G401 (cell line): ENCODE results near the gene SLC50A1. TPM values are rescaled to one million over a fixed set of nuclear protein-coding genes. Genes with fewer than 3 reads are reported as not detected.

Experiments used
- DNase-seq: peaks from one replicate; pipeline ENCODE4 v3.0.0-alpha.2; 2015; ENCODE audit warnings: low spot score
- in situ Hi-C: cut with HindIII; loops from 2 replicates; pipeline ENCODE4 v1.10.0; 2016; ENCODE audit warnings: low sequenced_read_pairs, mixed read lengths
- total RNA-seq: library from RNA; depleted of rRNA; stranded (reverse); fragments of >200 nt; shearing (Covaris generic); gene quantifications from 2 replicates; pipeline ENCODE4 v1.2.3, GENCODE V29; 2014; rRNA removed

Gene SLC50A1
- total RNA-seq, 1 experiment from 2014 or later: 15.9 TPM

GRCh38 chr1:155177918-155178281, 42.2 kb downstream of the SLC50A1 start:
- in situ Hi-C loops: no loop called here
- no peak for DNase-seq

DNA sequence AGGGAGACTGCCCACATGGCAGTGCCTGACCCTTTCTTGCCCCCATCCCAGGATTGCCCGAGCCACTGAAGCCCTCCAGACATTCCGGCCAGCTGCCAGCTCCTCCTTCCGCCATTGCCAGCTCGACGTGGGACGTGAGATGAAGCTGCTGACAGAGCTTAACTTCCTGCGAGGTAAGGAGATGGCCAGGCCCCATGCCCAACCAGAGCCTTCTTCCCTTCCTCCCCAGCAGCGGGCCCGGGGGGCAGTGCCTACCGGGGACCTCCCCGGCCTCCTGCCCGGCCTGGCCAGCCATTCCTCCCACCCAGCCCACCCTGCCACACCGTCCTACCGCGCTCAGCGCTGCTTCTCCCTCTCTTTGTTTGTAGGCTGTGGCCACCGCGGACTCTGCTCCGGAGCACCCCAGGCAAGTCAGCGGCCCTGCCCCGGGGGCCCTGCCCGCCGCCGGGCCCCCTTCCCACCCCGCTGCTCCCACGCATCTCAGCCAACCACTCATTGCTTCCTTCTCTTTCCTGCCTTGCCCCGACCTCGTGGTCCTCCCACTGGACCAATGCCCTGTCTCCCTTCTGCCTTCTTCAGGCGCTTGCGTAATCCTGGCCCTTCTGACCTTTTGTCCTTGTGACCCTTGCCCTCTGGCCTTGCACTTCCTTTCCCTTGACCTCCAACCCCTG, 42.9 kb downstream of the SLC50A1 start:
- in situ Hi-C loops: no loop called here
- DNase-seq: no peak

GRCh38 chr1:155179112-155180031, 43.7 kb downstream of the SLC50A1 start:
- DNase-seq: no peak
- in situ Hi-C loops: no loop called here

DNA sequence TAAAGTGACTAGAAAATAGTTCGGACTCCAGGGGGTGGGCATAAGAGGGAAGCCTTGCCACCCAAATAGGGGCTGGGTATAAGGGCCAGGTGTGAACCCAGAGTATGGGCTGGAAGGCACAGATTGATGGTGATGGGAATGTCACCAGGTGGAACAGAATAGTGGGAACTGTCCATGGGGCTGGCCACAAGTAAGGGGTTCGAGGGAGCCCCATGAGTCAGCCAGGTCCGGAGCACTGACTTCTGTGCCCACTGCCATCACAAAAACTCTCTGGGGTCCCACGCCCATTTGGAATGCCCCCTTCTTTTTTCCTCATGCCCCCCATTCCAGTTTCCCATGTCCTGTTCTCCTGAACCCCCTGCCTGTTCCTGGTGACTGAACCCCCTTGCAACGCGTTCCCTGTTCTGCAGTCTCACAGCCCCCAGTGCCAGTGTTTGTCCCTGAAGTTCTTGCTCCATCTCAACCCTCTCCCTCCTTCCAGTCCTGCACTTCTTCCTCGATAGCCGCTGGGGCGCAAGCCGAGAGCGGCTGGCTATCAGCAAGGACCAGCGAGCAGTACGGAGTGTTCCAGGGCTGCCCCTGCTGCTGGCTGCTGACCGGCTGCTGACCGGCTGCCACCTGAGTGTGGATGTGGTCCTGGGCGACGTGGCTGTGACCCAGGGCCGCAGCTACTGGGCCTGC, 45.9 kb downstream of the SLC50A1 start:
- no peak for DNase-seq

DNA sequence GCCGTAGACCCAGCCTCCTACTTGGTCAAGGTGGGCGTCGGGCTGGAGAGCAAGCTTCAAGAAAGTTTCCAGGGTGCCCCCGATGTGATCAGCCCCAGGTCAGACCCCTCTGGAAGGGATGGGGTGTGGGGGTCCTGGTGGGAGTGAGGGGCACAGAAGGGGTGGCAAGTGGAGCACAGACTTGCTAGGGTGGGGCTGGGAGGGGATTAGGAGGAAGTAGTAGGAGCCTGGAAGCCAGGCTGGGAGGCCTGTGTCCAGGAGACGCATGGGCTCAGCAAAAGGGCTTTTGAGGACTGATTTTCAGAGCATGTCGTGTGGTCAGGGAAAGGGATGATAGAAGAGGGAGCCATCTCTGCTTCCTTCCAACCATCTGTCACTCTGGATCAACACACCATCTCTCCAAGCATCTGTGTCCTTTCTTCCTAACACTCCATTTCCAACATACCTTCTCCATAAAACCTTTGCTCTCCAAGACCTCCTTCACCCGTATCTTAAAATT, 46.4 kb downstream of the SLC50A1 start:
- in situ Hi-C loops: no loop called here

More for the DNA sequence above, 45.9 kb downstream of the SLC50A1 start:
- in situ Hi-C loops: no loop called here

DNA sequence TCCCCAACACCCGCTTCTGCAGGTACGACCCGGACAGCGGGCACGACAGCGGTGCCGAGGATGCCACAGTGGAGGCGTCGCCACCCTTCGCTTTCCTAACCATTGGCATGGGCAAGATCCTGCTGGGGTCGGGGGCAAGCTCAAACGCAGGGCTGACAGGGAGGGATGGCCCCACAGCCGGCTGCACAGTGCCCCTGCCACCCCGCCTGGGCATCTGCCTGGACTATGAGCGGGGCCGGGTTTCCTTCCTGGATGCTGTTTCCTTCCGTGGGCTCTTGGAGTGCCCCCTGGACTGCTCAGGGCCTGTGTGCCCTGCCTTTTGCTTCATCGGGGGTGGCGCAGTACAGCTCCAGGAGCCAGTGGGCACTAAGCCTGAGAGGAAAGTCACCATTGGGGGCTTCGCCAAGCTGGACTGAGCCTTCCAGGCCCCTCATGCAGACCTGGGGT, 48.1 kb downstream of the SLC50A1 start:
- in situ Hi-C loops: no loop called here
- no peak for DNase-seq

More for the DNA sequence above, 46.4 kb downstream of the SLC50A1 start:
- DNase-seq: peak; percentile 43

GRCh38 chr1:155184351-155184811, 48.7 kb downstream of the SLC50A1 start:
- in situ Hi-C loops: no loop called here
- DNase-seq: no peak

DNA sequence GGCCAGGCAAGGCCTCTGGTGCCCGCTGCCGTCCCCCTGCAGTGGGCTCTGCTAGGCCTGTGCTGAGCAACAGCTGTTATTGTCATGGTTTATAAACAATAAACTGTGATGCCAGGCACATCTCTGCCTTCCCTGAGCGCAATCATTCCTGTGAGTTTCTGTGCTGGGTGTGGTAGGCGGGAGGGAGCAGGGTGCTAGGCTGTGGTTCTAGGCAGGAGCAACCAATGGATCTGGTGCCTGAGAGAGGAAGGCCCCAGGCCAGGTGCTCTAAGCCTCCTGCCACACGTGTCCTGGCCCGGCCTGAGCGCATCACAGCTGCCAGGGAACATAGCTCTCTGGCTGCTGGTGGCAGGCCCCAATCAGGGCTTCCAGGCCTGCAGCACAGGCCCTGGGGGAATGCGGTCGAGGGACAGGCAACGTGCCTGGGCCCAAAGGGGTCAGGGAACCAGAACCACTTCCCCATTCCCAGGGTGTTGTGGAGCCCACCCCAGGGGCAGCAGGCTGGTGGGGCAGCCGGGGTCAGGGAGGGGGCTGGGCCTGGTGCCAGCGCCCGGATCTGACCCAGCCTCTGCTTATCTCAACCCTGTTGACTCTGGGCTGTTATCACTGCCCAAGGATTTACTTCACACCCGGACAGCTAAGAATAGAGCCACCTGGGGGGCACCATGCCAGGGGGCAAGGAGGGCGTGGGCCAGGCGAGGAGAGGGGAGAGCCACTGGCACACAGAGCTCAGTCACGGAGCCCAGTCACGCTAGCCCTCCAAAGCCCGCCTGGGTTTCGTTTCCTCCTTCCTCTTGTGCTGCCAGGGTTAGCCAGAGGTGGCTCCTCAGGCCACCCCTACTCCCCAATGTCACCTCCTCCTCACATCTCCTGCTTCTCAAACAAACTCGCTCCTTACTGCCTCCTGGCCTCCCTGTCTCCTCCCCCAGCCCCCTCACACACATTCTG, 49.5 kb downstream of the SLC50A1 start:
- no peak for DNase-seq
- in situ Hi-C loops: no loop called here

- DNase-seq: no peak
- in situ Hi-C loops: no loop called here
These were observed 50.1 kb downstream of the SLC50A1 start for GRCh38 chr1:155185783-155186066.

- in situ Hi-C loops: no loop called here
- no peak for DNase-seq
These were observed 50.6 kb downstream of the SLC50A1 start for GRCh38 chr1:155186067-155186793.

DNA sequence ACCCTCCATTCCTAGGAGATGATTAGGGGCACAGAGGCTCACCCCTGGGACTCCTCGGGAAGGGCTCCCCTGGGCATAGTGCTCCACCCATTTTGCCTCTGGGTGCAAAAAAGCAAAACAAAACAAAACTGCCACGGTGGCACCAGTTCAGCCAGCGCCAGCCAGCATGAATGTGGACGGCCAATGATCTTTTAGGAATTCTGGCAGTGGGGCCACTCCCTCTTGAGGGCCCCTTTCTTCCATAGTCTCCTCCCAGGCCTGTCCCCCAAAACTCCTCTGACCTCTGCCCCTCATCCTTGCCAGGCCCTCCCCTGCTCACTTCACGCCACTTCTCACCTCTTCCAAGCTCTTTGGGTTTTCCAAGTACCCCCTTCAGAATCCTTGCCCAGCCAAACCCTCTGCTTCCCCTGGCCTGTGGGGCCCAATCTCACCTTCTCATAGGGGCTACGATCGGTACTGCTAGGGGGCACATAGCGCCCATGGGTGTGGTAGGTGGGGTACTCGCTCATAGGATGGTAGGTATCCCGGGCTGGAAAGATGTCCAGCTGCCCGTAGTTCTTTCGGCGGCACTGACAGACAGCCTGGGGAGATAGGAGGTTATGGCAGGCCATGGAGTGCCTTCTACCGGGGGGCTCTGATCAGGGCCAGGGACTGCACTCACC, 51.3 kb downstream of the SLC50A1 start:
- no peak for DNase-seq
- in situ Hi-C loops: no loop called here

GRCh38 chr1:155187456-155187891, 51.8 kb downstream of the SLC50A1 start:
- in situ Hi-C loops: no loop called here
- DNase-seq: no peak

DNA sequence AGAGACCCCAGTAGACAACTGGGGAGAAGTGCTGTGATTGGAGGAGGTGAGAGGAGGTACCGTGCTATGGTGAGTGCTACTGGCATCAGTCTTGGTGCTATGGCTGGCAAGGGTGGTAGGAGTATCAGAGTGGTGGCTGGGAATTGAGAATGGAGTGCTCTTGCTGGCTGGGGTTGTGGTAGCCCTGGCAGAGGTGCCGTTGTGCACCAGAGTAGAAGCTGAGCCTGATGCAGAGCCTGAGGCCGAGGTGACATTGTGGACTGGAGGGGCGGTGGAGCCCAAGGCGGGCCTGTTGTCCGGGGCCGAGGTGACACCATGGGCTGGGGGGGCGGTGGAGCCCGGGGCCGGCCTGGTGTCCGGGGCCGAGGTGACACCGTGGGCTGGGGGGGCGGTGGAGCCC, 52.6 kb downstream of the SLC50A1 start:
- in situ Hi-C loops: no loop called here
- DNase-seq: no peak

Other genes with a start within 250 kb of the SLC50A1 start
- gene PMVK, start 199.1 kb upstream of the SLC50A1 start, total RNA-seq: 66.5 and 70.3 TPM in 2 replicates
- 25.9 and 36.5 TPM in 2 replicates for gene PBXIP1, start 179.8 kb upstream of the SLC50A1 start, total RNA-seq
- 16.9 and 24.2 TPM in 2 replicates for gene PYGO2, start 174.1 kb upstream of the SLC50A1 start, total RNA-seq
- 204 and 265 TPM in 2 replicates for gene SHC1, start 165.1 kb upstream of the SLC50A1 start, total RNA-seq
- 187 and 192 TPM in 2 replicates for gene CKS1B, start 161.2 kb upstream of the SLC50A1 start, total RNA-seq
- 39.9 and 49.4 TPM in 2 replicates for gene FLAD1, start 152.5 kb upstream of the SLC50A1 start, total RNA-seq
- gene LENEP, start 142.3 kb upstream of the SLC50A1 start, total RNA-seq: 0.74 TPM in 1 of 2 replicates, not detected in the other
- gene ZBTB7B, start 133.1 kb upstream of the SLC50A1 start, total RNA-seq: 30.6 and 33.0 TPM in 2 replicates
- gene DCST2, start 102.1 kb upstream of the SLC50A1 start, total RNA-seq: 0.31 TPM in 1 of 2 replicates, not detected in the other
- not detected in 2 replicates for gene DCST1, start 102.0 kb upstream of the SLC50A1 start, total RNA-seq
- 82.2 and 92.9 TPM in 2 replicates for gene ADAM15, start 84.5 kb upstream of the SLC50A1 start, total RNA-seq
- gene EFNA4, start 72.1 kb upstream of the SLC50A1 start, total RNA-seq: 14.0 and 26.2 TPM in 2 replicates
- gene EFNA3, start 57.0 kb upstream of the SLC50A1 start, total RNA-seq: 3.3 and 5.1 TPM in 2 replicates
- gene EFNA1, start 8.0 kb upstream of the SLC50A1 start, total RNA-seq: 2.8 and 5.3 TPM in 2 replicates
- 83.3 and 104 TPM in 2 replicates for gene DPM3, start 4.7 kb downstream of the SLC50A1 start, total RNA-seq
- gene KRTCAP2, start 37.5 kb downstream of the SLC50A1 start, total RNA-seq: 177 and 223 TPM in 2 replicates
- gene TRIM46, start 38.0 kb downstream of the SLC50A1 start, total RNA-seq: 0.14 and 0.37 TPM in 2 replicates
- gene THBS3, start 72.0 kb downstream of the SLC50A1 start, total RNA-seq: 75.4 and 79.8 TPM in 2 replicates
- gene MTX1, start 72.8 kb downstream of the SLC50A1 start, total RNA-seq: 125 and 126 TPM in 2 replicates
- gene ENTREP3, start 119.6 kb downstream of the SLC50A1 start, total RNA-seq: 5.4 and 7.3 TPM in 2 replicates
- 24.3 and 49.0 TPM in 2 replicates for gene SCAMP3, start 126.5 kb downstream of the SLC50A1 start, total RNA-seq
- 32.1 and 47.4 TPM in 2 replicates for gene CLK2, start 137.7 kb downstream of the SLC50A1 start, total RNA-seq
- gene HCN3, start 141.6 kb downstream of the SLC50A1 start, total RNA-seq: 1.1 and 3.3 TPM in 2 replicates
- gene PKLR, start 165.6 kb downstream of the SLC50A1 start, total RNA-seq: not detected in 2 replicates
- 357 and 361 TPM in 2 replicates for gene FDPS, start 173.0 kb downstream of the SLC50A1 start, total RNA-seq
- gene RUSC1, start 185.0 kb downstream of the SLC50A1 start, total RNA-seq: 23.9 and 35.0 TPM in 2 replicates